ENCODE data around the gene ARIH2. TPM values are rescaled to one million over a fixed set of nuclear protein-coding genes. Genes with fewer than 3 reads are reported as not detected.

ARIH2 gene
- total and polyA plus RNA-seq, 2 of the 8 experiments (the other 6 are each of a cell fraction or from before 2014, with no cell fraction given): 72.9 to 136 TPM

GRCh38 chr3:48962340-48962739, 43.7 kb downstream of the ARIH2 start (continued):
- no peak for TF ChIP-seq TEAD4 (IDR thresholded peaks at IDR 0.05; ENCODE audit: low read depth, low read length)
- no peak for TF ChIP-seq SP4 (IDR thresholded peaks at IDR 0.05; ENCODE audit: low read length)
- TF ChIP-seq BRCA1 (IDR thresholded peaks at IDR 0.05; ENCODE audit: low read depth, low read length): no peak
- TF ChIP-seq TBP (IDR thresholded peaks at IDR 0.05; ENCODE audit: low read depth, low read length): no peak

Data from H1 (cell line).